Suprapubic skin (tissue), 4 donors: ENCODE measurements around the gene C2orf15. TPM values are rescaled to one million over a fixed set of nuclear protein-coding genes. Genes with fewer than 3 reads are reported as not detected.

Source experiments
- DNase-seq, 2 donors: peaks; one replicate each; pipeline ENCODE4 v3.0.0-alpha.2; 2019; ENCODE audit warnings: low spot score in 2 of 2
- H3K27ac ChIP-seq: fragments of 200-600 bp; sonication (generic); one replicate; pipeline ENCODE4 v1.5.1; 2019
- H3K27me3 ChIP-seq: fragments of 200-600 bp; sonication (generic); one replicate; pipeline ENCODE4 v1.5.1; 2019
- H3K36me3 ChIP-seq: fragments of 200-600 bp; sonication (generic); one replicate; pipeline ENCODE4 v1.5.1; 2019
- H3K4me1 ChIP-seq: fragments of 200-600 bp; sonication (generic); one replicate; pipeline ENCODE4 v1.5.1; 2019
- H3K4me3 ChIP-seq: fragments of 200-600 bp; sonication (generic); one replicate; pipeline ENCODE4 v1.5.1; 2019; ENCODE audit warnings: mild to moderate bottlenecking
- H3K9me3 ChIP-seq: fragments of 200-600 bp; sonication (generic); one replicate; pipeline ENCODE4 v1.5.1; 2019
- CTCF ChIP-seq, 2 donors: fragments of 200-600 bp in 1 of 2; fragments of 450-650 bp in 1 of 2; sonication (generic) in 1 of 2; IDR thresholded peaks; one replicate each; pipeline ENCODE4 v1.5.1; 2016 to 2019; ENCODE audit warnings: antibody characterized with exemption in 2 of 2, mild to moderate bottlenecking in 1 of 2, moderate library complexity in 1 of 2
- EP300 ChIP-seq: sonication (generic); formaldehyde crosslinking; IDR thresholded peaks from one replicate; pipeline ENCODE4 v1.6.1; 2017; ENCODE audit warnings: antibody characterized with exemption
- POLR2A ChIP-seq, 2 donors: fragments of 450-650 bp; IDR thresholded peaks; one replicate each; pipeline ENCODE4 v1.6.1; 2017; ENCODE audit warnings: antibody characterized with exemption in 2 of 2, mild to moderate bottlenecking in 2 of 2, moderate library complexity in 2 of 2
- POLR2AphosphoS5 ChIP-seq, 3 donors: sonication (generic); formaldehyde crosslinking; IDR thresholded peaks; one replicate each; pipeline ENCODE4 v1.6.1; 2017; ENCODE audit warnings: antibody characterized with exemption in 3 of 3
- WGBS: methylation state at CpG from one replicate; pipeline ENCODE4 v1.1.5; 2018; 5-methylcytosine and 5-hydroxymethylcytosine counted together
- total RNA-seq, 4 donors: library from RNA; depleted of rRNA; stranded (reverse); fragments of >200 nt; gene quantifications; one replicate each; pipeline ENCODE4 v1.1.0, GENCODE V29; 2016

The C2orf15 gene
- total RNA-seq, 4 donors from 2014 or later, result 0.72 to 4.6 (median 2.6) TPM

GRCh38 chr2:99169534-99169933 lies 28.0 kb downstream of the C2orf15 start:
- Histone ChIP-seq H3K27ac (no peak overlapping the region), H3K4me1 (no peaks in the 10 kb centered on the region), H3K36me3 (peaks cover 64% of the 10 kb centered on the region), H3K4me3 (no peak overlapping the region), H3K27me3 (no peaks in the 10 kb centered on the region), H3K9me3 (no peaks in the 10 kb centered on the region)
- no peak for DNase-seq
- TF ChIP-seq EP300 (no peak), CTCF (IDR thresholded peaks at IDR 0.05) (no peak), POLR2AphosphoS5 (IDR thresholded peaks at IDR 0.05) (no peak), POLR2A (IDR thresholded peaks at IDR 0.05) (no peak)
- WGBS, result 75% methylated on average over 1 of the region's 1 CpG

- H3K27me3 ChIP-seq, result no peaks in the 10 kb centered on the region
- H3K4me3 ChIP-seq, result no peak overlapping the region
- no peaks in the 10 kb centered on the region for H3K9me3 ChIP-seq
- H3K27ac ChIP-seq, result no peak overlapping the region
- TF ChIP-seq POLR2AphosphoS5 (IDR thresholded peaks at IDR 0.05), result no peak
- no peak for DNase-seq
- WGBS, result 94% methylated on average over 8 of the region's 8 CpGs
- H3K4me1 ChIP-seq, result no peaks in the 10 kb centered on the region
- H3K36me3 ChIP-seq, result peaks cover 54% of the 10 kb centered on the region
Observed at GRCh38 chr2:99171377-99172140, 30.1 kb downstream of the C2orf15 start.

- peak within 1 kb of the TSS; percentile 74 for H3K4me3 ChIP-seq
- under 1% methylated on average over 31 of the region's 39 CpGs for WGBS
- no peaks in the 10 kb centered on the region for H3K27me3 ChIP-seq
- peaks cover 36% of the 10 kb centered on the region for H3K4me1 ChIP-seq
- H3K36me3 ChIP-seq, result no peaks in the 10 kb centered on the region
- peak within 1 kb of the TSS; percentile 77 for H3K27ac ChIP-seq
- no peak for TF ChIP-seq CTCF (IDR thresholded peaks at IDR 0.05)
- TF ChIP-seq POLR2AphosphoS5 (IDR thresholded peaks at IDR 0.05), result peak in 2 of 3 donors; percentile 90 to 97
- TF ChIP-seq EP300, result no peak
- TF ChIP-seq POLR2A (IDR thresholded peaks at IDR 0.05), result peak; percentile 24 to 72
- peak; percentile 96 for DNase-seq
- H3K9me3 ChIP-seq, result no peaks in the 10 kb centered on the region
Observed at GRCh38 chr2:99180755-99181623, 39.5 kb downstream of the C2orf15 start, which contains the start of the genes MITD1 and MRPL30. MITD1 (minus strand) TSS chr2:99181058; CDS start chr2:99180981, 77 bp downstream. MRPL30 (plus strand) TSS chr2:99181184; CDS start chr2:99186204, 5,020 bp downstream.

- TF ChIP-seq EP300 (no peak), CTCF (IDR thresholded peaks at IDR 0.05) (no peak), POLR2A (IDR thresholded peaks at IDR 0.05) (no peak), POLR2AphosphoS5 (IDR thresholded peaks at IDR 0.05) (no peak)
- Histone ChIP-seq H3K27me3 (no peaks in the 10 kb centered on the region), H3K4me1 (peaks cover 36% of the 10 kb centered on the region), H3K9me3 (no peaks in the 10 kb centered on the region), H3K4me3 (peak overlapping the region; percentile 74), H3K36me3 (no peaks in the 10 kb centered on the region), H3K27ac (peak overlapping the region; percentile 77)
- no peak for DNase-seq
- WGBS, result 3% methylated on average over 4 of the region's 4 CpGs
Observed at GRCh38 chr2:99181624-99182000, 40.1 kb downstream of the C2orf15 start.

GRCh38 chr2:99183025-99183424 lies 41.5 kb downstream of the C2orf15 start:
- Histone ChIP-seq H3K27me3 (no peaks in the 10 kb centered on the region), H3K27ac (no peak overlapping the region), H3K9me3 (no peaks in the 10 kb centered on the region), H3K4me1 (peaks cover 36% of the 10 kb centered on the region), H3K4me3 (no peak overlapping the region), H3K36me3 (peaks cover 12% of the 10 kb centered on the region)
- TF ChIP-seq POLR2AphosphoS5 (IDR thresholded peaks at IDR 0.05) (no peak), CTCF (IDR thresholded peaks at IDR 0.05) (no peak), POLR2A (IDR thresholded peaks at IDR 0.05) (no peak), EP300 (no peak)
- 89% methylated on average over 3 of the region's 3 CpGs for WGBS
- no peak for DNase-seq
